Adrenal gland (tissue), 5 donors: ENCODE data around the gene ZFR2.

Source experiments
- CTCF ChIP-seq, 6 experiments: fragments of 450-650 bp in 4 of 6; fragments of 200-600 bp in 2 of 6; sonication (generic) in 1 of 6; IDR thresholded peaks; 1 replicate in 5 of 6; 2 replicates in 1 of 6; pipeline versions ENCODE4 v1.5.1 to v1.8.0; 2016 to 2021; ENCODE audit warnings: antibody characterized with exemption in 6 of 6, mild to moderate bottlenecking in 2 of 6, moderate library complexity in 1 of 6
- POLR2A ChIP-seq, 2 donors: fragments of 450-650 bp; IDR thresholded peaks; one replicate each; pipeline ENCODE4 v1.6.1; 2017; ENCODE audit warnings: antibody characterized with exemption in 2 of 2, mild to moderate bottlenecking in 2 of 2, moderate library complexity in 1 of 2
- donor health status: DM: no; HTN: no; CAD: no.

- TF ChIP-seq CTCF (IDR thresholded peaks at IDR 0.05) (no peak), POLR2A (IDR thresholded peaks at IDR 0.05) (no peak)
Measured at GRCh38 chr19:3771000-3771905, 97.6 kb downstream of the ZFR2 start.
